Mucosa of stomach (tissue), 1 donor: ENCODE data around the gene GNAI3.
A peak's percentile ranks its signal among the peaks of the same experiment; 100 is the strongest.

Experiments
- H3K27me3 ChIP-seq: one replicate; pipeline ENCODE4 v1.7.0; 2013; ENCODE audit warnings: mild to moderate bottlenecking, low read length; ENCODE audit not compliant: control insufficient read depth, insufficient read depth
- H3K36me3 ChIP-seq: one replicate; pipeline ENCODE4 v1.7.0; 2013; ENCODE audit warnings: low read length; ENCODE audit not compliant: control insufficient read depth, insufficient read depth
- H3K4me1 ChIP-seq: one replicate; pipeline ENCODE4 v1.7.0; 2013; ENCODE audit warnings: mild to moderate bottlenecking, low read length; ENCODE audit not compliant: control insufficient read depth, insufficient read depth
- H3K4me3 ChIP-seq: one replicate; pipeline ENCODE4 v1.7.0; 2013; ENCODE audit warnings: low read length
- H3K9ac ChIP-seq: one replicate; pipeline ENCODE4 v1.7.0; 2013; ENCODE audit warnings: mild to moderate bottlenecking, low read length, moderate library complexity
- H3K9me3 ChIP-seq: one replicate; pipeline ENCODE4 v1.7.0; 2013; ENCODE audit warnings: mild to moderate bottlenecking, low read length, moderate library complexity; ENCODE audit not compliant: control insufficient read depth
- donor health status: Pancreatic carcinoma.

GNAI3 gene

GRCh38 chr1:109539676-109540075, 8.7 kb upstream of the GNAI3 start, which contains the start of gene GPR61:
Gene GPR61 (plus strand): TSS chr1:109539872. CDS start chr1:109543023, 3,151 bp downstream.
- no peaks in the 10 kb centered on the region for H3K4me1 ChIP-seq
- H3K9me3 ChIP-seq, result no peaks in the 10 kb centered on the region
- H3K36me3 ChIP-seq, result no peaks in the 10 kb centered on the region
- H3K4me3 ChIP-seq, result no peak within 1 kb of the TSS
- peaks cover 4% of the 10 kb centered on the region for H3K27me3 ChIP-seq
- H3K9ac ChIP-seq, result no peak within 1 kb of the TSS

GRCh38 chr1:109541102-109541501, 7.3 kb upstream of the GNAI3 start:
- peaks cover 4% of the 10 kb centered on the region for H3K27me3 ChIP-seq
- H3K9me3 ChIP-seq, result no peaks in the 10 kb centered on the region
- no peak overlapping the region for H3K9ac ChIP-seq
- no peaks in the 10 kb centered on the region for H3K4me1 ChIP-seq
- no peaks in the 10 kb centered on the region for H3K36me3 ChIP-seq
- no peak overlapping the region for H3K4me3 ChIP-seq

DNA sequence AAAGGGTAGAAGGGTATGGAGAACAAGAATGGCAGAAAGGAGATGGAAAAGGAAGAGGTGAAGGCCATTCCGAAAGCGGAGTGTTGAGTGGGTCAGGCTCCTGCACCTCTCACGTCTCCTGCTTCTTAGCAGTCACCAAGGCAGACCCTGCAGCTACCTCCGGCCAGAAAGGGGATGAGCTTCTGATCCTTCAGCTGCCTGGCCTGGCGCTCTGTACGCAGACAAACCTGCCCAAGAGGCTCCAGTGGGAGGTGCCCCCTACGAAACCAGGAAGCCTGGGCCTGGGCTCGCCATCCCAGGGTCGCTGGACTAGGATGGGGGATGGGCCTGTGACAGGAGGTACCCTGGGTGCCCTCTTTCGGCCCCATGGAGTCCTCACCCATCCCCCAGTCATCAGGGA, 5.8 kb upstream of the GNAI3 start:
- Histone ChIP-seq H3K4me3 (no peak overlapping the region), H3K9ac (no peak overlapping the region), H3K27me3 (peaks cover 4% of the 10 kb centered on the region), H3K9me3 (no peaks in the 10 kb centered on the region), H3K4me1 (peaks cover 6% of the 10 kb centered on the region), H3K36me3 (no peaks in the 10 kb centered on the region)

DNA sequence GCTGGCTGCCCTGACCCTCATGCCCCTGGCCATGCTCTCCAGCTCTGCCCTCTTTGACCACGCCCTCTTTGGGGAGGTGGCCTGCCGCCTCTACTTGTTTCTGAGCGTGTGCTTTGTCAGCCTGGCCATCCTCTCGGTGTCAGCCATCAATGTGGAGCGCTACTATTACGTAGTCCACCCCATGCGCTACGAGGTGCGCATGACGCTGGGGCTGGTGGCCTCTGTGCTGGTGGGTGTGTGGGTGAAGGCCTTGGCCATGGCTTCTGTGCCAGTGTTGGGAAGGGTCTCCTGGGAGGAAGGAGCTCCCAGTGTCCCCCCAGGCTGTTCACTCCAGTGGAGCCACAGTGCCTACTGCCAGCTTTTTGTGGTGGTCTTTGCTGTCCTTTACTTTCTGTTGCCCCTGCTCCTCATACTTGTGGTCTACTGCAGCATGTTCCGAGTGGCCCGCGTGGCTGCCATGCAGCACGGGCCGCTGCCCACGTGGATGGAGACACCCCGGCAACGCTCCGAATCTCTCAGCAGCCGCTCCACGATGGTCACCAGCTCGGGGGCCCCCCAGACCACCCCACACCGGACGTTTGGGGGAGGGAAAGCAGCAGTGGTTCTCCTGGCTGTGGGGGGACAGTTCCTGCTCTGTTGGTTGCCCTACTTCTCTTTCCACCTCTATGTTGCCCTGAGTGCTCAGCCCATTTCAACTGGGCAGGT, 5.0 kb upstream of the GNAI3 start:
- Histone ChIP-seq H3K27me3 (peaks cover 4% of the 10 kb centered on the region), H3K9me3 (no peaks in the 10 kb centered on the region), H3K4me1 (peaks cover 6% of the 10 kb centered on the region), H3K9ac (no peak overlapping the region), H3K4me3 (no peak overlapping the region), H3K36me3 (no peaks in the 10 kb centered on the region)

- H3K36me3 ChIP-seq, result no peaks in the 10 kb centered on the region
- H3K9ac ChIP-seq, result no peak overlapping the region
- peaks cover 6% of the 10 kb centered on the region for H3K4me1 ChIP-seq
- H3K27me3 ChIP-seq, result peaks cover 4% of the 10 kb centered on the region
- no peak overlapping the region for H3K4me3 ChIP-seq
- no peaks in the 10 kb centered on the region for H3K9me3 ChIP-seq
These were observed 4.3 kb upstream of the GNAI3 start for GRCh38 chr1:109543988-109544735.

- Histone ChIP-seq H3K9ac (peak overlapping the region; percentile 90), H3K4me3 (peak overlapping the region; percentile 62), H3K27me3 (no peaks in the 10 kb centered on the region), H3K4me1 (peaks cover 6% of the 10 kb centered on the region), H3K9me3 (no peaks in the 10 kb centered on the region), H3K36me3 (no peaks in the 10 kb centered on the region)
These were observed 1.9 kb upstream of the GNAI3 start for GRCh38 chr1:109546311-109547109.

DNA sequence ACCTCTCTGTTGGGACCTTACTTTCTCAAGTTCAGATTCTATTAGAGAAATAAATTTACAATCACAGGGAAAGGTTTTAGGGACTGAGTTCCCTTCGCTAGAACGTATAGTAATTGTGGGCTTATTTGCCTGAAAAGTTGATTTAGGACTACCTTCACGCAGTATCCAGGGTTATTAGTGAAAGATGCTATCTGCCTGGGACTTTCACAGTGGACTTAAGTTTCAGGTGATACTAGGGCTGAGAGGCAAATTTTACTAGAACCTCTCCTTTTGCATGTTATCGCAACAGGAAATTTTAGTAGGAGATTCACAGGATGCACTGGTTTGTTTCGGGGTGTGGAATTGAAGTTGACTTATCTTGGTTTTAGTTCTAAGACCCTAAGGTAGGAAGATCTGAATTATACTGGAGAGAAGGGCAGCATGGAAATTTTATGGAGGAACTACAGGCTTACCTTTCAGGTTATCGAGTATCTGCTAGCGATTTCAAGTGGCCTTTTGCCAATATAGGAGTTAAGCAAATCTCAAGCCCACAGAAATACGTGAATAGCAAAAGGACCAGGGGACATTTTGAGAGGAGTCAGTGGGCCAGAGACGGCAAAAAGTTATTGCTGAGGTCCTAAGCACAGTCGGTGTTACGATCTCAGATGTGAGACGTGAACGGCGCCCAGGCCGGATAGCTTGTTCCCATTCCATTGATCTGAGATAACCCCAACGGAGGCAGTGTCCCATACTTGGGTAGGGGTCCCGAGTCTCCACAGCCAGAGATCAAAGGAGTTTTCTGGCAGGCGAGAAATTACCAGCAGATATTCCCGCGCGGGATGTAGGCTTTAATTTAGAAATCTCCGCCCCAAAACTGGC, 723 bp upstream of the GNAI3 start:
- peaks cover 6% of the 10 kb centered on the region for H3K4me1 ChIP-seq
- peak overlapping the region; percentile 90 for H3K9ac ChIP-seq
- H3K27me3 ChIP-seq, result no peaks in the 10 kb centered on the region
- no peaks in the 10 kb centered on the region for H3K9me3 ChIP-seq
- peak overlapping the region; percentile 62 for H3K4me3 ChIP-seq
- no peaks in the 10 kb centered on the region for H3K36me3 ChIP-seq

DNA sequence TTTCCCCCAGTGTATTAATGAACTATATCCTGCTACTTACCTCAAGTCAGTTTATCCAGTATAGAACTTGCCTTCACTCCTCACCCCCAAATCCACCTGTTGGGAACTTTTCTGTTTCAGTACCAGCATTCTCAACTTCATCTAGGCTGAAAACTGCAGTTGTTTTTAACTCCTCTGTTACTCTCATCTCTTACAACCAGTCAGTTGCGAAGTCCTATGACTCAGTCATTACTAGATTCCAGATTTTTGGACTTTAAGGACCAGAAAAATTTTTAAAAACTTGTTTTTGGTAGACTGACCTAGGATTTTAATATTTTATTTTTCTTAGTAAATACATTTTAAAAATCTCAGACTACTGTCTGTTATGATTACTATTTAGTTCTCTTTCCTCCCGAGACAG, 8.1 kb downstream of the GNAI3 start:
- H3K27me3 ChIP-seq, result no peaks in the 10 kb centered on the region
- no peaks in the 10 kb centered on the region for H3K36me3 ChIP-seq
- H3K9me3 ChIP-seq, result no peaks in the 10 kb centered on the region
- H3K9ac ChIP-seq, result no peak overlapping the region
- no peaks in the 10 kb centered on the region for H3K4me1 ChIP-seq
- H3K4me3 ChIP-seq, result no peak overlapping the region

DNA sequence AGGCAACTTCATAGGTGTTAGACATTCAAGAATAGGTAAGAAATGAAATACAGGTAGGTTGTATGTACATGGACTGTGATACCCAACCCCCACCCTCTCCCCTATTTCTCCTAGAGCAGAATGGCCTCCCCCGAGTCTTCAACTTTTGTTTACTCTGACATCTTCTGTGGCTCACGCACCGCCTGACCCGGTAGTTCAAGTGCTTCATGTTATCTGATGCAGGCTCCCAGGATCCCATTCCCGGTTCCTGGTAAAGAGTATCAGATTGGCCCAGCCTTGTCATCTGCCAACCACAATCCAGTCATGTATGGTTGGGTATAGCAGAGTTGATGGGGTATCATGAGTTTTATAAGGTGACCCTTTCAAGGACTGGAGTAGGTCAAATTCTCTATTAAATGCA, 9.1 kb downstream of the GNAI3 start:
- no peaks in the 10 kb centered on the region for H3K4me1 ChIP-seq
- H3K9ac ChIP-seq, result no peak overlapping the region
- H3K9me3 ChIP-seq, result no peaks in the 10 kb centered on the region
- no peaks in the 10 kb centered on the region for H3K27me3 ChIP-seq
- no peaks in the 10 kb centered on the region for H3K36me3 ChIP-seq
- H3K4me3 ChIP-seq, result no peak overlapping the region

DNA sequence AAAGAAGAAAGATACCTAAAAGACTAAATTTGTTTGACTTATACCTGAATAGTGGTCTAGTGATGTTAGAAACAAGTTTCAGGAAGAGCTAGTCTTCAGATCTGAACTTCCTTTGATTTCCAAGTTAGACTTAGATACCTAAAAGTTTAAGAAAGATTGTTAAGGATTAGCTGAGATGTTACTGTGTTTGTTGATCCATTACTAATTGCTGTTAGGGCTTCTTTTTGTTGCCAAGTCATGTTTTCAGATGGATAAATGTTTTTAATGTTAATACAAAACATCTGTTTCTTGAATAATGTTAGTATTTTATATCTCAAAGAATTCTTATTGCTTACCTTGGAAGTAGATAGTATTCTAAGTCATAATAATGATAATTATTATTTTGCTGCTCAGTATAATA, 11.6 kb downstream of the GNAI3 start:
- Histone ChIP-seq H3K9me3 (no peaks in the 10 kb centered on the region), H3K9ac (no peak overlapping the region), H3K27me3 (no peaks in the 10 kb centered on the region), H3K4me1 (peaks cover 11% of the 10 kb centered on the region), H3K36me3 (no peaks in the 10 kb centered on the region), H3K4me3 (no peak overlapping the region)

- Histone ChIP-seq H3K4me1 (peaks cover 26% of the 10 kb centered on the region), H3K36me3 (no peaks in the 10 kb centered on the region), H3K9me3 (no peaks in the 10 kb centered on the region), H3K9ac (no peak overlapping the region), H3K4me3 (no peak overlapping the region), H3K27me3 (no peaks in the 10 kb centered on the region)
These were observed 15.9 kb downstream of the GNAI3 start for GRCh38 chr1:109564194-109564878.
